Measurements from ENCODE around the gene FCGBP.
A peak's percentile ranks its signal among the peaks of the same experiment; 100 is the strongest.
"Not testable (repeated sequence)": the region's sequence is repeated elsewhere in the genome, so short reads cannot be mapped to it uniquely, and the experiment has no call there.

Gene FCGBP

DNA sequence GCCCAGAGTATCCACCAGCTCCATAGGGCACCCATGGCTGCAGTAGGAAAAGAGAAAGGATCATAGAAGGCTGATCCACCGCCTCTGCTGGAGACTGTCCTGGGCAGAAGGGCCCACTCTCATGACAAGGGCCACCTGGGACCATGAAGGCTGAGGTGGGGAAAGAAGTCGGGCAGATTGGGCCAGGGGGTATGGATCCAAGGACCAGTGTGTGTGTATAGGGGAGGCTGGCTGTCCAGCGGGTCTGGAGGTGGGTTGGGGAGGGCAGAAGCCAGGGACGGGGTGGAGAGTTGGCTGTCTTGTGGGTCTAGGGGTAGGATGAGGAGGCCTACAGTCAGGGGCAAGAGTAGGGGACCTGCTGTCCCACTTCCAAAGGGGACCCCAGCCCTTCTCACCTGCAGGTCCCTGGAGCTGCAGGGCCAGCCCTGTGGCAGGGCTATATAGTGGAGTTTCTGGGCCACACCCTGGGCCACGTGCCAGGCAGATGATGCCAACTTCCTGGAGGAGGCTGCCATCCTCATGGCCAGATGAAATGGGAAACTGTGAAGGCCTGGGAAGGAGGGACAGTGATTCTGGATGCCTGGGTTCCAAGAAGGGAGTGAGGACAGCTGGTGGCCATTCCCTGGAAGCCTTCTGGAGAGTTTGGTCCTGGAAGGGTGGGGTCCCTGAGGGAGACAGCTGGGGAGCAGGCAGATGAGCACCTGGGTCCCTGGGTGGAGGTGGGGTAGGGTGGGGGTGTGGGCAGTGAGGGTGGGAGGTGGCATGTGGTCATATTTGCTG lies at the start of gene FCGBP:
Gene FCGBP, minus strand, starts transcription at position 51 of the 780 bp plus-strand sequence.
- no peak within 1 kb of the TSS for H3K4me3 ChIP-seq (ENCODE audit: low read depth, low read length)
- DNase-seq (ENCODE audit: low read depth): no peak

DNA sequence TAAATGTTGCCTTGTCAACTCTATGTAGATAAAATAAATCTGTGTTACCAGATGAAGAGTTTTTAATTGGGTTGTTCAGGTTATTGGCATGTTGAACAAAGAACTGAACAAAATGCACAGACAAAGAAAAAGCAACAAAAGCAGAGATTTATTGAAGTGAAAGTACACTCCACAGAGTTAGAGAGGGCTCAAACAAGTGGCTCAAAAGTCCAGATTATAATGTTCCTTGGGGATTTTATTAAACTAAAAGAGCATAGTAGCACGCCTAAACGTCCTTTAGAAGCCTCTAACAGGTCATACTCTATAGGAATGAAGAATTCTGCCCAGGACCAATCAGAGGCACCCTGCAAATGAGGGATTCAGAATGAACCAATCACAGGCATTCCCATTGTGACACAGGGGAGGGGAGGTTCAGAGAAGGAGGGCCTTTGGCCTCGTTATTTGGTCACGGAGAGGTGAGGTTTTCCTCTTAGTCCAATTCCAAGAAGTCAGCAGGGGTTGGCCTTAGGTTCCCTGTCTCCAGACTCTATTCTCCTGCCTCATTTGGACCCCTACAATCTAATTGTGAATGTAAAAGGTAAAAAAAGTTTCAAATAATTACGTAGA lies 49.4 kb upstream of the FCGBP start:
- H3K4me3 ChIP-seq (ENCODE audit: low read depth, low read length): no peak overlapping the region
- DNase-seq (ENCODE audit: low read depth): no peak

DNA sequence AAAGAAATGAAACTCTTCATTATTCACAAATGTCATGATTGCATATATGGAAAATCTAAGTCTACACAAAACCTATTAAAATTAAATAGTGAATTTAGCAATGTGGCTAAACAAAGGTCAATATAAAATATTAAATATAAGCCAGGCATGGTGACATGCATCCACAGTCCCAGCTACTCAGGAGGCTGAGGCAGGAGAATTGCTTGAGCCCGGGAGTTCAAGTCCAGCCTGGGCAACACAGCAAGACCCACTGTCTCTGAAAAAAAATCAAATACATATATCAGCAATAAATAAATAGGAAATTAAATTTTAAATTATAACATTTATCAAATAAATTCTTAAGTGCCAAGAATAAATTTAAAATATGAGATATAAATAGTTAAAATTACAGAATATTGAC lies 48.4 kb upstream of the FCGBP start:
- DNase-seq (ENCODE audit: low read depth): no peak

DNA sequence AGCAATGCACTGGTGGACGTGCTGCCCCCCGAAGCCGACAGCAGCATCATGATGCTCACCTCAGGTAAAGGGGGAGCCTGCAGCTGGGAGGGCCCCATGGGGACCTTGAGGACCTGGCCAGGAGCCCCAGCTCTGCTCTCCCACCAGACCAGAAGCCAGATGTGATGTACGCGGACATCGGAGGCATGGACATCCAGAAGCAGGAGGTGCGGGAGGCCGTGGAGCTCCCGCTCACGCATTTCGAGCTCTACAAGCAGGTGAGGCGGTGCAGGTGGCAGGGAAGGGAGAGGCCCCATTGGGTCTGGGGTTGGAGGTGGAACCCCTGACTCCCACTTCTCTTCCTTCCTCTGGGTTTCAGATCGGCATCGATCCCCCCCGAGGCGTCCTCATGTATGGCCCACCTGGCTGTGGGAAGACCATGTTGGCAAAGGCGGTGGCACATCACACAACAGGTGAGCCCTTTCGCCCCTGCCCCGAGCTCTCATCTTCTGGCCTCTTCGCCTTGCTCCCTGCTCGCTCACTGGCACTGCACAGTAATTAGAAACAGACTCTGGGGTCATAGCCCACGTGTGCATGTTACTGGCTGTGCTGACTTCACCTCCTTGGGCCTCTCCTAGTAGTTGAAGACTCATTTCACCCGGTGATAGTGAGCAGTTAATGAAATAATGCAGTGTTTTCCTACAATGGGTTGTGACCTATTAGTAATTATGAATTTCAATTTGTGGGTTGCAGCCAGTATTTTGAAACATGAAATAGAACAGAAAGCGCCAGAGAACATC lies 40.1 kb upstream of the FCGBP start:
- no peak overlapping the region for H3K4me3 ChIP-seq (ENCODE audit: low read depth, low read length)
- DNase-seq (ENCODE audit: low read depth): no peak

More for the DNA sequence above, 48.4 kb upstream of the FCGBP start:
- no peak overlapping the region for H3K4me3 ChIP-seq (ENCODE audit: low read depth, low read length)

DNA sequence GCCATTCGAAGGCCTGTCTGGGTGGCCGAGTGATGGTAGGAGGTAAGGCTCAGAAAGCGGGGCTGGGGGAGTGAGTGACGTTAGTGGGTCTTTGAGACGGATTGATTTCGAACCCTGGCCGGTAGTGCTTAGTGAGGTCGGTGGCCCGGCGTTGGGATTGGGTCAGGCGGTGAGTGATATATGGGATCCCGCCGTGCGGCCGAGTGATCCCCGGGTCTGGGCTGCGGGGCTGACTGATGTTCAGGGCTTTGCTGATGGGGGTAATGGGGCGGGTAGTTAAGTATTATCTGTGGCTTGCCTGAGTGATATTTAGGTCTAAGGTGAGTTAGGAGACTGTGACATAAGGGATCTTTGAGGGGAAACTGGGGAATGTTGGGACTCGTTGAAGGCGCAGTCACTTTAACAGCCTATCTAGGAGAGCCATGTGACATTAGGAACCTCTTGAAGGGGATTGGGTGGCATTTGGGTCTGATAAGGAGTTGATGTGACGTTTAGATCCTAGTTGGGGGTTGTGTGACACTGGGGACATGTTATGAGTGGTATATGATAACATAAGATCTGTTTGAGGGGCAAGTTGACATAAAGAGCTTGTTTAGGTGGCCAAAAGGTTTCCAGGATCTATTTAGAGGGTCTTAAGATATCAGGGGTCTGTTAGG lies 37.1 kb upstream of the FCGBP start:
- DNase-seq (ENCODE audit: low read depth): no peak
- peak overlapping the region; percentile 94 for H3K4me3 ChIP-seq (ENCODE audit: low read depth, low read length)

DNA sequence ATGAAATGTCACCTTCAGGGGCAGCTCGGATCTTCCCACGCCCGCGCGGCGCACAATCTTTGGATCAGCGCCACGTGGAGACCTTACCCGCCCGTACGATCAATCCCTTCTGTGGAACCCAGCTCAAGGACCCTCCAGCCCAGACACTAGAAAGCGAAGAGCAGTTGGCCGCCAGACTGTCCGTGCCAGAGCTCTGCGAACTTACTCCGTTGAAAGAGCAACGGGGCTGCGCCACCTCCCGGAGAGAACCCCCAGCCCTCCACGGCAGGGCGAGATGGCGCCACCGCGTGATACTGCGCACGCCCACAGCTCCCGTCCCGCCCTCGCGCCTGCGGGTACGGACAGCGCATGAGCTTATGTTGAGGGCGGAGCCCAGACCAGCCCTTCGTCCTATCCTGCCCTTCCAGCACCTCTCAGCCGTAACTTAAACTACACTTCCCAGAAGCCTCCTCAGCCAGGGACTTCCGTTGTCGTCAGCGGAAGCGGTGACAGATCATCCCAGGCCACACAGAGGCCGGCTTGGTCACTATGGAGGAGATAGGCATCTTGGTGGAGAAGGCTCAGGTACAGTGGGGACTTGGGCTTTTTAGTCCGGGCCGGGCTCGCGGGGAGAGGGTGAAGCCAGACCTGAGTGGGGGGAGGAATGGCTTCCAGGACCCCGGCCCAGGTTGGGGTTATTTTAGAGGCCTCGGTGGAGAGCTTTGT lies 36.4 kb upstream of the FCGBP start, which contains the start of gene PSMC4:
Gene PSMC4, plus strand, starts transcription at position 491 of the 705 bp plus-strand sequence. Its CDS starts 38 bp downstream, at position 529.
- DNase-seq (ENCODE audit: low read depth): peak; percentile 97
- H3K4me3 ChIP-seq (ENCODE audit: low read depth, low read length): peak within 1 kb of the TSS; percentile 94

DNA sequence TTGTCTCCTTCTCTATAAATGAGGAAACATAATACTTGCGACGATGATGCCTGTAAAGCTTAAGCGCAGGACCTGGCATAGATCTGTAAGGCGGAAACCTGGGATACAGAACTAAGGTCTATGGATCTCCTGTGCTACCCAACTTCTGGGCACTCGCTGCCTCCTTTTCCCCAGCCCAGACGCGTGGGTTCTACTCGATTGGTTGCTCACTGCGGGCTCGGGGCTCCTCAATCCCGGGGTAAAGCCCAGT lies 35.9 kb upstream of the FCGBP start:
- H3K4me3 ChIP-seq (ENCODE audit: low read depth, low read length): peak overlapping the region; percentile 94
- DNase-seq (ENCODE audit: low read depth): no peak

DNA sequence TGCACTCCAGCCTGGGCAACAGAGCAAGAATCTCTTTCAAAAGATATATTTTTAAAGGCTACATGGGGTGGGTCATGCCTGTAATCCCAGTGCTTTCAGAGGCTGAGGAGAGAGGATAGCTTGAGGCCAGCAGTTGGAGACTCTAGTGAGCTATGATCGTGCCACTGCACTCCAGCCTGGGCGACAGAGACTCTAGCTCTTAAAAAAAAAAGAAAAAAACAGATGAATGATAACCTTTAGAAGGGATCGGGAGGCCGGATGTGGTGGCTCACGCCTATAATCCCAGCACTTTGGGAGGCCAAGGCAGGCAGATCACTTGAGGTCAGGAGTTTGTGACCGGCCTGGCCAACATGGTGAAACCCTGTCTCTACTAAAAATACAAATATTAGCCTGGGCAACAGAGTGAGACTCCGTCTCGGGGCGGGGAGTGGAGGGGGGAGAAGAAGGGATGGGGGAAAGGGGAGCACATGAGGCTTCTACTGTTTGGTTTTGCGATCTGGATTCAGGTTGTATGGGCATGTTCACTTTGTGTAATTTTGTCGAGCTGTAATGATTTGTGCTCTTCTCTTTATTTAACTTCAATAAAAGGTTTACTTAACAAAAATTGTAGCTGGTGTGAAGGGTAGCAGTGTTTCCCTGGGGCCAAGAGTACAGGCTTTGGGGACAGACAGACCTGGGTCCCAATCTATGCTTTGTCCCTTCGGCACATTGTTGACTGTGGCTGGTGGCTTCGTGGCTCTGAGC lies 35.4 kb upstream of the FCGBP start:
- no peak for DNase-seq (ENCODE audit: low read depth)
- H3K4me3 ChIP-seq (ENCODE audit: low read depth, low read length): peak overlapping the region; percentile 94

DNA sequence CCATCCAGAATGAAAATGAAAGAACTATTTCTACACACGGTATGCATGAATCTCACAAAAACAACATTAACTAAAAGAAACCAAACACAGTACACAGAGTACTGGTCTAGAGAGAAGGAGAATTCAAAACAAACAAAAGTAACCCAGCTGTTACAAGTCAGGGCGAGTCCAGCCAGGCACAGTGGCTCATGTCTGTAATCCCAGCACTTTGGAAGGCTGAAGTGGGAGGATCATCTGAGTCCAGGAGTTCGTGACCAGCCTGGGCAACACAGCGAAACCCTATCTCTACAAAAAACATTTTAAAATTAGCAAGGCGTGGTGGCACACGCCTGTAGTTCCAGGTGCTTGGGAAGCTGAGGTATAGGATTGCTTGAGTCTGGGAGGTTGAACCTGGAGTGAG lies 34.8 kb upstream of the FCGBP start:
- DNase-seq (ENCODE audit: low read depth): no peak
- no peak overlapping the region for H3K4me3 ChIP-seq (ENCODE audit: low read depth, low read length)

DNA sequence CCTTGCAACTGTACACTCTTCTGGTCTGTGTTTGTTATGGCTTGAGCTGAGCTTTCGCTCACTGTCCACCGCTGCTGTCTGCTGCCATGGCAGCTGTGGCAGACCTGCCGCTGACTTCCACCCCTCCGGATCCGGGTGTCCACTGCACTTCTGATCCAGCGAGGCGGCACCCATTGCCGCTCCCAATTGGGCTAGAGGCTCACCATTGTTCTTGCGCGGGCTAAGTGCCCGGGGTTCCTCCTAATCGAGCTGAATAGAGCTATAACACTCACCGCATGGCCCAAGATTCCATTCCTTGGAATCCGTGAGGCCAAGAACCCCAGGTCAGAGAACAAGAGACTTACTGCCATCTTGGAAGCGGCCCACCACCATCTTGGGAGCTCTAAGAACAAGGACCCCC lies 34.4 kb upstream of the FCGBP start:
- H3K4me3 ChIP-seq (ENCODE audit: low read depth, low read length): no peak overlapping the region
- no peak for DNase-seq (ENCODE audit: low read depth)

DNA sequence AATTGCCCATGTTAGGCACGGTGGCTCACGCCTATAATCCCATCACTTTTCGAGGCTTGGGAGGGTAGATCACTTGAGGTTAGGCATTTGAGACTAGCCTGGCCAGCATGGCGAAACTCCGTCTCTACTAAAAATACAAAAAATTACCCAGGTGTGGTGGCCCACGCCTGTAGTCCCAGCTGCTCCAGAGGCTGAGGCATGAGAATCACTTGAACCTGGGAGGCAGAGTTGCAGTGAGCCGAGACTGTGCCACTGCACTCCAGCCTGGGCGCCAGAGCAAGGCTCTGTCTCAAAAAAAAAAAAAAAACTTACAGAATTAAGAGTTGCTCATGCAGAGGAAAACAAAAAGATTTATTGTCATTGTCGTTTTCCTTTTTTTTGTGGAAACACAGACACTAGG lies 33.1 kb upstream of the FCGBP start:
- no peak for DNase-seq (ENCODE audit: low read depth)
- H3K4me3 ChIP-seq (ENCODE audit: low read depth, low read length): no peak overlapping the region

DNA sequence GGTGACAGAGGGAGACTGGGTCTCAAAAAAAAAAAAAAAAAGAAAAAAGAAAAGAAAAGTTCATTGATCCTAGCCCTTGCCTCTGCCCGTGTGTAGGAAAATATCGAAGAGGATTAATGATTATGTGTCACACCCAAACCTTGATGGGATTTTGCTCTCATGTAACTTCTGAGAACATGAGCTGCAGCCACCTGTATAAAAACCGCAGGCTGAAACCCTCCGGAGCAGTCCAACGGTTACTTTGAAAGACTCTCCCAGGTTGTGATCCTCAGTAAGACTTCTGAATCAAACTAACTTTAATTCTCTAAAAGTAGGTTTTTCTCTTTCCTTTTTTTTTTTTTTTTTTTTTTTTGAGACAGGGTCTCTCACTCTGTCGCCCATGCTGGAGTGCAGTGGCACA lies 32.2 kb upstream of the FCGBP start:
- no peak overlapping the region for H3K4me3 ChIP-seq (ENCODE audit: low read depth, low read length)
- DNase-seq (ENCODE audit: low read depth): no peak

DNA sequence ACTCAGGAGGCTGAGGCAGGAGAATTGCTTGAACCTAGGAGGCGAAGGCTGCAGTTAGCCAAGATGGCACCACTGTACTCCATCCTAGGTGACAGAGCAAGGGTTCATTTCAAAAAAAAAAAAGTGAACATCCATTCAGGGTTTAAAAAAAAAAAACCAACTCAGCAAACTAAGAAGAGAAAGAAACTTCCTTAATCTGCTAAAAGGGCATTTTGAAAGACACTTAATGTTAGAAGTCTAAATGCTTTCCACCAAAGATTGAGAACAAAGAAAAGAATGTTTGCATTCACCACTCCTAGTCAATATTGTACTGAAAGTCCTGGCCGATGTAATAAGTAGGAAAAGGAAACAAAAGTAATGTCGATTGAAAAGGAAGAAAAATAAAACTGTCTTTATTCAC lies 29.5 kb upstream of the FCGBP start:
- H3K4me3 ChIP-seq (ENCODE audit: low read depth, low read length): no peak overlapping the region
- no peak for DNase-seq (ENCODE audit: low read depth)

DNA sequence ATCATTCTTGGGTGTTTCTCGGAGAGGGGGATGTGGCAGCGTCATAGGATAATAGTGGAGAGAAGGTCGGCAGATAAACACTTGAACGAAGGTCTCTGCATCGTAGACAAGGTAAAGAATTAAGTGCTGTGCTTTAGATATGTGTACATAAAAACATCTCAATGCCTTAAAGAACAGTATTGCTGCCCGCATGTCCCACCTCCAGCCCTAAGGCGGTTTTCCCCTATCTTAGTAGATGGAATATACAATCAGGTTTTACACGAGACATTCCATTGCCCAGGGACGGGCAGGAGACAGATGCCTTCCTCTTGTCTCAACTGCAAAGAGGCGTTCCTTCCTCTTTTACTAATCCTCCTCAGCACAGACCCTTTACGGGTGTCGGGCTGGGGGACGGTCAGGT lies 25.0 kb upstream of the FCGBP start:
- not testable (repeated sequence) for H3K4me3 ChIP-seq (ENCODE audit: low read depth, low read length); DNase-seq (ENCODE audit: low read depth)

DNA sequence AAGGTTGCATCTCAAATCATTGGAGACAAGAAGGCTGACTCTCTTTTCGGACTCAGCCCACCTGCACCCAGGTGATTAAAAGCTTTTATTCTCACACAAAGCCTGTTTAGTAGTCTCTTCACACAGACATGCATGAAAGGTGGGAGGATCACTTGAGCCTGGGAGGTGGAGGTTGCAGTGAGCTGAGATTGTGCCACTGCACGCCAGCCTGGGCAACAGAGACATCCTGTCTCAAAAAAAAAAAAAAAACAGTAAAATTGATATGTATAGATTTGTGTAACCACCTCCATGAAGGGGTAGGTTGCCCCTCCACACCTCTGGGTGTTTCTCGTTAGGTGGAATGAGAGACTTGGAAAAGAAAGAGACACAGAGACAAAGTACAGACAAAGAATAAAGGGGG lies 24.5 kb upstream of the FCGBP start:
- not testable (repeated sequence) for DNase-seq (ENCODE audit: low read depth); H3K4me3 ChIP-seq (ENCODE audit: low read depth, low read length)

DNA sequence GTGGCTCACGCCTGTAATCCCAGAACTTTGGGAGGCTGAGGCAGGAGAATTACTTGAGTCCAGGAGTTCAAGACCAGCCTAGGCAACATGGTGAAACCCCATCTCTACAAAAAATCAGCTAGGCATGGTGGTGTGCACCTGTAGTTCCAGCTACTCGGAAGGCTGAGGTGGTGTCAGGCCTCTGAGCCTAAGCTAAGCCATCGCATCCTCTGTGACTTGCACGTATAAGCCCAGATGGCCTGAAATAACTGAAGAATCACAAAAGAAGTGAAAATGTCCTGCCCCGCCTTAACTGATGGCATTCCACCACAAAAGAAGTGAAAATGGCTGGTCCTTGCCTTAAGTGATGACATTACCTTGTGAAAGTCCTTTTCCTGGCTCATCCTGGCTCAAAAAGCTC lies 23.5 kb upstream of the FCGBP start:
- not testable (repeated sequence) for H3K4me3 ChIP-seq (ENCODE audit: low read depth, low read length); DNase-seq (ENCODE audit: low read depth)

DNA sequence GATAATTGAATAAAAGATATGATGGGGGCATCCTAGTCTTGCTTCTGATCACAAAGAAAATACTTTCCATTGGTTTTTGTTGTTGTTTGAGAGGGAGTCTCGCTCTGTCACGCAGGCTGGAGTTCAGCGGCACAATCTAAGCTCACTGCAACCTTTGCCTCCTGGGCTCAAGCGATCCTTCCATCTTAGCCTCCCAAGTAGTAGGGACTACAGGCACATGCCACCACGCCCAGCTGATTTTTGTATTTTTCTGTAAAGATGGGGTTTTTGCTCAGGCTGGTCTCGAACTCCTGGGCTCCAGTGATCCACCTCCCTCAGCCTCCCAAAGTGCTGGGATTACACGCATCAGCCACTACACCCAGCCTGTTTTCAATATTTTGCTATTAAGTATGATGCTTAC lies 19.5 kb upstream of the FCGBP start:
- H3K4me3 ChIP-seq (ENCODE audit: low read depth, low read length): no peak overlapping the region

DNA sequence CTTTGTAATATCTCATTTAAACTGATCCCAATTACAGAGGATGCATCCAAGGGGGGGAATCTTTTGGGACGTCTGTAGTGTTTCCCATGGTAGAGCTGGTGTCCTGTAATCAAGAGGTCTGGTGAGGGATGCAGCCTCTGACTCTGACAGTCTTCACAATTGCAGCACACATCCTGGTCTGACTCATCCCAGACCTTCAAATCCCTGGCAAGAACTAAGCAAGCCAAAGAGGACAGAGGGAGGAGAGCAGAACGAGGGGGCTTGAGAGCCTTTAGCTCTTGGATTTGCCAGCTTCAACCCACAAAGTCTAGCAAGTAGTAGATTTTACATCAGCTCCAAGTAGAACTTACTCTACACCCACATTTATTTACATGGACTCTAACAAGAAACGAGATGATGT lies 17.3 kb upstream of the FCGBP start:
- DNase-seq (ENCODE audit: low read depth): peak; percentile 57
- no peak overlapping the region for H3K4me3 ChIP-seq (ENCODE audit: low read depth, low read length)

More for the DNA sequence above, 19.5 kb upstream of the FCGBP start:
- DNase-seq (ENCODE audit: low read depth): no peak
